IPS DF 4.7 (cell line): ENCODE data around the gene CREB3.

ENCODE experiments used
- DNase-seq: peaks from one replicate; pipeline ENCODE4 v3.0.0-alpha.2; 2013; ENCODE audit warnings: low spot score; ENCODE audit errors: extremely low read depth

CREB3 gene

GRCh38 chr9:35748858-35749514 is 16.5 kb downstream of the CREB3 start, which contains the start of the genes GBA2 and RGP1:
TSS of gene GBA2 (minus strand) at chr9:35749228. CDS start at chr9:35748704, 524 bp downstream.
TSS of gene RGP1 (plus strand) at chr9:35749287. CDS start at chr9:35749756, 469 bp downstream.
- DNase-seq, result no peak

- no peak for DNase-seq
Measured at GRCh38 chr9:35749515-35750255, 17.2 kb downstream of the CREB3 start.

DNA sequence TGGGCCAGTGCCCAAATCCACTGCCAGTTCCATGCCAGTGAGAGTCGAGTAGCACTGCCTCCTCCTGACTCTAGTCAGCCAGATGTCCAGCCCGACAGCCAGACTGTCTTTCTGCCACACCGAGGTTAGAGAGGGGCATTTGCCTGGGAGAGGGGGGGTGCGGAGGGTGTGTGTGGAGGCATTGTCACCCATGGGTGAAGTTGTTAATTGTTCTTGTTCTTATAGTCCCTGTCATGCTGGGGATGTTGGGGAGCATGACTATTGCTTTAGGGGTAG is 17.7 kb downstream of the CREB3 start:
- no peak for DNase-seq

- no peak for DNase-seq
Measured at GRCh38 chr9:35753466-35753865, 21.0 kb downstream of the CREB3 start.

GRCh38 chr9:35754264-35754663 is 21.8 kb downstream of the CREB3 start, which contains the start of gene MSMP:
TSS of gene MSMP (minus strand) at chr9:35754276. CDS start at chr9:35754129, 147 bp downstream.
- DNase-seq, result no peak

GRCh38 chr9:35755071-35755470 is 22.6 kb downstream of the CREB3 start:
- no peak for DNase-seq

GRCh38 chr9:35756275-35757225 is 24.1 kb downstream of the CREB3 start:
- no peak for DNase-seq

GRCh38 chr9:35757226-35757891 is 24.9 kb downstream of the CREB3 start:
- DNase-seq, result no peak

DNA sequence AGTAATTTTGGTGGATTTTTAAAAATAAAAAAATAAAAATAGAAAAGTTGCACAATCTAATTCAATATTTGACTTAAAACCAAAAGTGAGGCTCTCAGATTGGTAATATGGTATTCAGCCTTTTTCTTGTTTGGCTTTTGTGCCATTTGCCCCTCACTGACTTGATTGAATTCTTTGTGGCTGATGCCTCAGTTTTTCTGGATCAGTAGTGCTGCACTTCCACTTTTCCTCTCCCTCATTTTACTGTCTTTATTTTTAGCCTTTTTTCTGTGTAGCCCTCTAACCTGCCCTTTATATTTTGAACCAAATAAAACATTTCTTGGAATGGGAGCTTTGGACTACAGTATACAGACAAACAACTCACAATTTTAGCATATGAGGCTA is 25.4 kb downstream of the CREB3 start:
- no peak for DNase-seq

GRCh38 chr9:35758475-35759050 is 26.1 kb downstream of the CREB3 start:
- DNase-seq, result no peak

DNA sequence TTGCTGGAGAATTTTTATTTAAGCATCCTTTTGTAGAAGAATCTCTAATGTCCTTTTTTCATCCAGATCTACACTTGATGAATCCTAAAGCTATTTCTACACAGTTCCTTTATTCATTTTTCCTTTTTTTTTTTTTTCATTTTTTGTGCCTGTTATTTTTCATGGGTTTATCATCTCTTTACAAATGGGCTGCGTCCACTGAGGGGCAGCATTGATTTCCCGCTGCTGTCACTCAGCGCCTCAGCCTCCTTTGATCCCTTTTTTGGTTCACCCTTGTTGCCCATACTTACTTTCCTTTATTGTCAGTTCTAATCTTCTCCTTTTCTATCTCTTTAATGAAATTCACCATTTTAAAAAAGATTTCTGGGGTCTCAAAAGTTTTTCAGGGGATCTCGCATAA is 27.3 kb downstream of the CREB3 start:
- DNase-seq, result no peak

DNA sequence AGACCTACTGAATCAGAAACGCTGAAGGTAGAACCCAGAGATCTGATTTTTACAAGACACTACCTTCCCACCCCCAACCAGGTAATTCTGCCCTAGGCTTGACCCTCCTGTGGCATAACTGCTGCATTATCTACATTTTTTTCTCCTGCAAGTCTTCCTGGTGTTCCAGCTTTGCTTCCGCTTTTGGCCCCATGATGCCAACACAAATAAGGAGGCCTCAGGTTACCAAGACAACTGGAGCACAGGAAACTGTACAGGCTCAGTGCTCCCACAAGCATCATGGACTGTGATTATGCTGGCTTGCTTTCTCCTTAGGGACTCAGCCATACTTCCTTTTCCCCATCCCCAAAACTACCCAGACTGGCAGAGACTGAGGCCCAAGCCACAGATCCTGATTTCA is 28.2 kb downstream of the CREB3 start:
- no peak for DNase-seq

GRCh38 chr9:35763181-35763580 is 30.7 kb downstream of the CREB3 start:
- DNase-seq, result no peak

GRCh38 chr9:35763803-35764202 is 31.3 kb downstream of the CREB3 start:
- DNase-seq, result no peak

DNA sequence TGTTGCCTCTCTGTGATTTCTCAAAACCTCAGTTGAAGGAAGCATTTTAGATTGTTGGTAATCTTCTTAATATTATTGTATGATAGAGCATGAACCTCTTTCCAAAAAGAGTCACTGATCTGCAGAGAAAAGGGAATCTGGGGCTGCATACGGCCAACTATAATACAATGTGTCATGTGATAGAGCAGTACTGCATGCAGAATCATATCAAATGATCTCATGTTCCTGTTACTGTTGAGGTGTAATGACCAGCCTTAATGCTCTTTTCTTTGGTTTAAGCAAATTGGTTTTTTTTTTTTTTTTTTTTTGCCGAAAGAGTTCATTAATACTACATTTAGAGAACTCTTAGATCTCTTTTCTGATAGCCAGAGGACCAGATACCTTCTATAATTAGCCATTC is 34.5 kb downstream of the CREB3 start:
- DNase-seq, result no peak

- no peak for DNase-seq
Measured at GRCh38 chr9:35767458-35767857, 35.0 kb downstream of the CREB3 start.

DNA sequence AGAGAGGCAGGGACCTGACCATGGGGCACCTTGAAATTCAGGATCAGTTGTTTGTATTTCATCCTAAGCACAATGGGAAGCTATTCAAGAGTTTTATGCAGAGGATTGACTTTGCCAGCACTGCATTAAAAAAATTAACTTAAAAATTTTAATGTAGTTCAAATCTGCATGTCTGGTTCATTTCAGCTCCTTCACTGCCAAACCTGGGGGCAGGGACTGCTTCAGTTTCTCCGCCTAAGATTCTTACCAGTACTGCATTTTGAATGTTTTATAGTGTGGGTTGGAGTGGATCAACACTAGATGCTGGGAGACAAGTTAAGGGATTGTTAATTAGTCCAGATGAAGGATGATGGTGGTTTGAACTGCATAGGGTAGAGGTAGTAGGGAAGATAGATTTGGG is 37.3 kb downstream of the CREB3 start:
- DNase-seq, result no peak

DNA sequence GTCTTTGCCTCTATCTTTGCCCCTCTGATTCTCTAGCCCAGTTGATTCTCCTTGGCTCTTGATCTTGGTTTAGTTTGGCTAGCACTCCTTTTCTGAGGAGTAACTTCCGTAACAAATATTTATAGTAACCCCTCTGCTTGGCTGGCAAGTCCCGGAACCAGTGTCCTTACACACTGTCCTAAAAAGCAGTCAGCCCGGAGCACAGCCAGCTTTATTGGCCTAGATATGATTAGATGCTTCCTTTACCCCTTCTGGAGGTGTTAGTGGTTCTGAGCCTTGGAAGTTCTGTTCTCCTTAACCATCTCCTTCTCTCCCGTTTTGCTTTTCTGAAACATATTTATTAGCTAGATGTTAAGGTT is 38.6 kb downstream of the CREB3 start:
- no peak for DNase-seq

GRCh38 chr9:35771534-35771933 is 39.1 kb downstream of the CREB3 start:
- no peak for DNase-seq

GRCh38 chr9:35771943-35772342 is 39.5 kb downstream of the CREB3 start:
- no peak for DNase-seq
